Stimulated activated CD4-positive, alpha-beta T cell treated with anti-CD3 and anti-CD28 coated beads, Interleukin-1b, Interleukin-23, amount 100 ng/mL, for 1 hour (primary cell): ENCODE data around the gene EIF5B.
"Not testable (repeated sequence)": the region's sequence is repeated elsewhere in the genome, so short reads cannot be mapped to it uniquely, and the experiment has no call there.

Source experiments
- DNase-seq, 2 donors: peaks; one replicate each; pipeline ENCODE4 v3.0.0-alpha.2; 2020; ENCODE audit warnings: low read depth in 2 of 2

Gene EIF5B, protein sequence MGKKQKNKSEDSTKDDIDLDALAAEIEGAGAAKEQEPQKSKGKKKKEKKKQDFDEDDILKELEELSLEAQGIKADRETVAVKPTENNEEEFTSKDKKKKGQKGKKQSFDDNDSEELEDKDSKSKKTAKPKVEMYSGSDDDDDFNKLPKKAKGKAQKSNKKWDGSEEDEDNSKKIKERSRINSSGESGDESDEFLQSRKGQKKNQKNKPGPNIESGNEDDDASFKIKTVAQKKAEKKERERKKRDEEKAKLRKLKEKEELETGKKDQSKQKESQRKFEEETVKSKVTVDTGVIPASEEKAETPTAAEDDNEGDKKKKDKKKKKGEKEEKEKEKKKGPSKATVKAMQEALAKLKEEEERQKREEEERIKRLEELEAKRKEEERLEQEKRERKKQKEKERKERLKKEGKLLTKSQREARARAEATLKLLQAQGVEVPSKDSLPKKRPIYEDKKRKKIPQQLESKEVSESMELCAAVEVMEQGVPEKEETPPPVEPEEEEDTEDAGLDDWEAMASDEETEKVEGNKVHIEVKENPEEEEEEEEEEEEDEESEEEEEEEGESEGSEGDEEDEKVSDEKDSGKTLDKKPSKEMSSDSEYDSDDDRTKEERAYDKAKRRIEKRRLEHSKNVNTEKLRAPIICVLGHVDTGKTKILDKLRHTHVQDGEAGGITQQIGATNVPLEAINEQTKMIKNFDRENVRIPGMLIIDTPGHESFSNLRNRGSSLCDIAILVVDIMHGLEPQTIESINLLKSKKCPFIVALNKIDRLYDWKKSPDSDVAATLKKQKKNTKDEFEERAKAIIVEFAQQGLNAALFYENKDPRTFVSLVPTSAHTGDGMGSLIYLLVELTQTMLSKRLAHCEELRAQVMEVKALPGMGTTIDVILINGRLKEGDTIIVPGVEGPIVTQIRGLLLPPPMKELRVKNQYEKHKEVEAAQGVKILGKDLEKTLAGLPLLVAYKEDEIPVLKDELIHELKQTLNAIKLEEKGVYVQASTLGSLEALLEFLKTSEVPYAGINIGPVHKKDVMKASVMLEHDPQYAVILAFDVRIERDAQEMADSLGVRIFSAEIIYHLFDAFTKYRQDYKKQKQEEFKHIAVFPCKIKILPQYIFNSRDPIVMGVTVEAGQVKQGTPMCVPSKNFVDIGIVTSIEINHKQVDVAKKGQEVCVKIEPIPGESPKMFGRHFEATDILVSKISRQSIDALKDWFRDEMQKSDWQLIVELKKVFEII

DNA sequence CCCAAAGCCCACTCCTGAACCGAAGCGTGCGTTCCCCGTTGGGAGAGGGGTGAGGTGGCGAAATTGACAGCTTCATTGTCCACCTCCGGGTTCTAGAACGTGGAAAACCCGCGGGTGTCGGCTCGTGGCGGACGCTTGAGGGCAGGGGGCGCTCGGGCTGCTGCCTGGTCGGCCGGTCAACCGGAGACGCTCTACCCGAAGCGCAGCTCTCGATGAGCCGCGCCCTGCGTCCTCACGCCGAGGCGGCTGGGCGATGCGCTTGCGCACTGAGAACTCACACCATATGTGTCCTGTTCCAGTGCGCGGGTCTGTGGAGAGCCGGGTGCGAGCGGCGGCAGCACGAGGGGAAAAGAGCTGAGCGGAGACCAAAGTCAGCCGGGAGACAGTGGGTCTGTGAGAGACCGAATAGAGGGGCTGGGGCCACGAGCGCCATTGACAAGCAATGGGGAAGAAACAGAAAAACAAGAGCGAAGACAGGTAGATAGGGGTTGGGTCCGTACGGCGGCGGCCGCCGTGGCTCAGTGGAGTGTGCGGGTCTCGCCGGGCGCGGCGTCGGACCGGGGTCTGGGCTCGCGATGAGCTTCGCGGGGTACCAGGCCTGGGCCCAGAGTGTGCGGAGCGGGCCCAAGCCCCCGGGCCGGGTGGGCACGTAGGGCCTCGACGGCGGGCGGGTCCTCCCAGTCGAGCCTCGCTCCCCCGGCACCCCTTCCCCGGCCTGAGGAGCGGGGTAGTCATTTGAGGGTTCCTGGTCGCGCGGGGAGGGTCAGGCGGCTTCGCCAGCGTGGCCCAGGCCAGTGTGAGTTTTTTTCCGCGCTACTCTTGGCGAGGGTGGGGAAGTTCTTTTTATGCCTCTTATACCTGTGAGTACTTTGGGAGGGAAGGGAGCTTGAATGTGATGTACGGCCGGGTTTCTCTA lies at the start of gene EIF5B:
Gene EIF5B, plus strand, starts transcription at position 277 of the 916 bp plus-strand sequence. Its CDS starts 166 bp downstream, at position 443.
- DNase-seq = peak; percentile 81 to 84

DNA sequence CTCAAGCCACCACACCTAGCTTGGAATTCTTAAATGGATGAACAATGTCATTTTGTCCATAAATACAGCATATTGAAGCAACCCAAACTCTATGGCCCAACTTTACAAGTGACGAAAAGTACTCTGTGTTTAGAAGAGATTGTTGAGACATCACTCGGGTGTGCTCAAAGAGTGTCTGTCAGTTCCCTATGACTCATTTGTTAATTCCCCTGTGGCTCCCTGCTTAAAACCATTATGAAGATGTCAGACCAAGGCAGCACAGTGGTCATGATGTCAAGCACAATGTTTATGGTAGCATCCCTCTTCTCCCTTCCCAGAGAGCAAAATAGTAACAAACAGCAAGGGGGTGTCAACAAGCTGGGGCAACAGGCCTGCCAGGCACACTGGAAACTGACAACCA lies 39.2 kb upstream of the EIF5B start:
- no peak for DNase-seq

DNA sequence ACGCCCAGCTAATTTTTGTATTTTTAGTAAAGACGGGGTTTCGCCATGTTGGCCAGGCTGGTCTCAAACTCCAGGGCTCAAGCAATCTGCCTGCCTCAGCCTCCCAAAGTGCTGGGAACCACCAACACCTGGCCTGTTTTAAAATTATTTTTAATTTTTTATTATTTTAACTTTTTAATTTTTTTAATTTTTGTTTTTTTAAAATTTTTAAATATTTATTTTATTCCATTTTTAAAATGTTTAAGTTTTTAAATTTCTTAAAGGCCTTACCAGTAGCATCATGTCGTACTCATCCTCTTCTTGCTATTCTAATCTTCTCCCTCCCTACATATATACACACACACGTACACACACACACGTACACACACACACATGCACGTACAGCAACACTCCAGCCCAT lies 37.6 kb upstream of the EIF5B start:
- DNase-seq = no peak

DNA sequence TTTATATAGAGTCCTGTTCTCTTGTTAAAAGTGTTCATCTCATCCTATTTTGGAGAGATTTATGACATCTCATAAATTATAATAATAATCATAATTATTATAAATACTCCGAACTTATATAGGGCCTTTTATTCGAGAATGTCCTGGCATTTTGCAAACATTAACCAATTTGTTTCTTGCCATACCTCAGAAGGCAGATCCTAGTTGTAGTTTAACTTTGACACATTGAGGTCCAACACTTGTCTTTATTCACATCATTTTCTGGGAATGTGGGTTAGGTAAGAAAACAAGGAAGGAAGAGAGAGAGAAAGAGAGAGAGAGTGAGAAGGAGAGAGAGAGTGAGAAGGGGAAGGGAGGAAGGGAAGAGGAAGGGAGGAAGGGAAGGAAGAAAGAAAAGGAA lies 36.1 kb upstream of the EIF5B start, which contains the start of gene LYG1:
Gene LYG1, minus strand, starts transcription at position 101 of the 400 bp plus-strand sequence. CDS start 5,527 bp downstream, outside the sequence.
- not testable (repeated sequence) for DNase-seq

DNA sequence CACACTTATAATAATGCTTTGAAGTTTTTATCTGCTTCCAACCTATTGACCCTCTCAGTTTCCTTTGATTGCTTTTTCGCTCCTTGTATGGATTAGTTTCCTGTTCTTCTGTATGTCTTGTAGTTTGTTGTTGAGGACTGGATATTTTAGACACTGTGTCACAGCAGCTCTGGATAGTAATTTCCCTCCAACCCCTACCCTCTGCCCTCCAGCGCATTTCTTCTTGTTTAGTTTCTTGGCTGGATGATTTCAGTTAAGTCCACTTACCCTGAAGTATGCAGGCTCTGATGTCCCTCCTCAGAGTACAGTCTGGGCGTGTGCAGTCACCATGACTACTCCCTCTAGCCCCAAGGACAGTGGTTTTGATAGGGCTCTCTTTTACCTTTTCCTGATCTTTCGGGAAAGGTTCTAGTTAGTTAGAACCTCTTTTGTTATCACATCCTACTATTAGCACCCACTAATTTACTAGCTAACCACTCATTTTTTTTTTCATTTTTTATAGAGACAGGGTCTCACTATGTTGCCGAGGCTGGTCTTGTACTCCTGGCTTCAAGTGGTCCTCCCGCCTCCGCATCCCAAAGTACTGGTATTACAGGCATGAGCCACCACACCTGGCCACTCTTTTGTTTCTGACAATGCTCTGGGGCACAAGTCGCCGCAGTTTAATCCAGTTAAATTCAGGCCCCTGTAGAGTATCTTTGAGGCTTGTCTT lies 19.9 kb upstream of the EIF5B start:
- no peak for DNase-seq

DNA sequence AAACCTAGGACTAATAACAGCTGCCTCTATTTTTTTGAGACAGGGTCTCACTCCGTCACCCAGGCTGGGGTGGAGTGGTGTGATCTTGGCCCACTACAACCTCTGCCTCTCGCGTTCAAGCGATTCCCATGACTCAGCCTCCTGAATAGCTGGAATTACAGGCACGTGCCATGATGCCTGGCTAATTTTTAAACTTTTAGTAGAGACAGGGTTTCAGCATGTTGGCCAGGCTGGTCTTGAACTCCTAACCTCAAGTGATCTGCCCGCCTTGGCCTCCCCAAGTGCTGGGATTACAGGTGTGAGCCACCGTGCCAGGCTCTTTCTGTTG lies 19.4 kb upstream of the EIF5B start:
- not testable (repeated sequence) for DNase-seq

DNA sequence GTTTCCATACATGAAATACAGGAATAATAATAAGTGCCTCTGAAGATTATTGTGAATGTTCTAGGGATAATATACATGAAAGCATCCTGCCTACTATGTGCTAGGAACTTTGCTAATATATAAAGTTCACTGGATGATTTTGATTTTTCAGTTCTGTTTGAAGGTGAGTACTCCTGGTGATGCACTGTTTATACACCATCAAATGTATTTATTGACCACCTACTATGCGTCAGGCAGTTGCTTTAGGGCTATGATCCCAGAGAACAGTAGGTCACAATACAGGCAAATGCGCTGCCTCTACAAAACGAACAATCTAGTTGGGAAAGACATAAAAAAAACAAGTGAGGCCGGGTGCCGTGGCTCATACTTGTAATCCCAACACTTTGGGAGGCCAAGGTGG lies 11.8 kb upstream of the EIF5B start:
- DNase-seq = no peak

DNA sequence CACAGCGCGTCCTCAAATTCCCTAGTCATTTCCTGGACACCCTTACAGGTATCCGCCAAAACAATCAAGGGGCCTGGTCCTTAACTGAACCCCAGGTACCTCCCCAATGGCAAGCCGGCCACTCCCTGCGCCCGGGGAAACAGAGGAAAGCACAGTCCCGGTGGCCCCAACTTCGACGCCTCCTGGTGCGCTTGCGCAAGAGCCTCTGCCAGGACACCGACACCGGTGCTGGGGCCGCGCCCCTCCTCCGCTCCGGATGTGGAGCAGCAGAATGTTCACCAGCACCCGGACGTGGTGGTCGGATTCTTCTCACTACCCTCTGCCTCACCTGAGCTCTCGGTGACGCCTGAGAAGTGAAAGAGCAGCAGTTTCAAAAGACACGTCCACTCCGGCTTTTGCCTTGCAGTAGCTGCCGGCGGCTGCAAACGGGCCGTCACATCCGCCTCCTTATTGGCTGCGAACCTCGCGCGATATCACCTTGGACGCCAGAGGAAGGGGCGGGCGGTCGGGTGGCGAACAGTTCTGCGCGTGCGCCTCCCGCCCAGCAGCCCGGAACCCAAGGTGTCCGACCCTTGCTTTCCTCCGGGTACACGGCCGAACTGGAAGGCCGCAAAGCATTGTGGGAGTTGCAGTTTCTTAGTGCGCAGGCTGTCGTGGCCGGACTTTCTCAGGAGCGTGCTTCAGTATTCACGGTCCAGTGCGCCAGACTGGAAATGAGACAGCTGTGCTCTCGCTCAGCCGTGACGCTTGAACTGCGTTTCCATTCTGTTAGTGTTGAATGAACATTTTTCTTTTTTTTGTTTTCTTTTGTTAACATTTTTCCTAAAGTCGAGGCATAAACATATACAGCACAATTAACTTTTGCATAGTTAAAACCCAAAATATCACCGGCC lies 1.0 kb upstream of the EIF5B start, which contains the start of gene TXNDC9:
Gene TXNDC9, minus strand, starts transcription at position 423 of the 893 bp plus-strand sequence. CDS start 3,123 bp downstream, outside the sequence.
- DNase-seq = peak; percentile 92 to 95

DNA sequence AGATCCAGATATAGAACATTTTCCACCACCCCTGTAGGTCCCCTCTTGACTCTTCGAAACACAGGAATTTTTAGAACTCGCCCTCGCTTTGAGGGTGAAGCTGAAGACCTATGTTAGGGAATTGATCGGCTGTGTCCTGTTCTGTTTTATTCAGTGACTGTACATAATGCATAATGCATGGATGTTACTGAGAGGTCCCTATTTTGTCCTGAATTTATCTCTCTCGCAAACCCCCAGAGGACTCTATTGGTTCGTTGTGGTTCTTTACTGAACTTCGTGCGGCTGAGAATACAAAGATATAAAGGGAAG lies 431 bp upstream of the EIF5B start:
- DNase-seq = no peak

DNA sequence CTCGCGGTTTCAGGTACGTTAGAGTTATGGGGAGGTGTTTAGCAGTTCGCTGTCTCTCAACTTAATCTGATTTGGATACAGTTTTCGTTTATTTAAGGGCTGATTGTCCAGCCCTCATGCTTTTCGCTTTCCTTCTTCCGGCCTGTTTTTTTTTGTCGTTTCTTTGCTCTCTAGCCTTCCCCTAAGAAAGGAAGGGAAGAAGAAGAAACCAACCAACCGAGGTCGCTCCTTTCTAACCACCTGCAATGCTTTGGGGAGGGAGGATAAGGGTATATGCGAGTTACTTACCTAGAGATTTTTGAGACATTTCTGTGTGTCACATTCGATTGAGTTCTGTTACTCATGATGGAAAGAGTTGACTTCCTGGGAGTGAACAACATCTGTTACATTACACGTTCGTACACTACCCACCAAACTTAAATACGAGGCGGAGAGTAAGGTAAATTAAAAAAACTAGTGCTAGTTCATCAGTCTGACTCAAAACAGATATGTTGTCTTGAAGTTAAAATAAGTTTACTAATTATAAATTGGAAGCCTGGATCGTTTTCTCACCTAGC lies 918 bp downstream of the EIF5B start:
- DNase-seq = no peak

DNA sequence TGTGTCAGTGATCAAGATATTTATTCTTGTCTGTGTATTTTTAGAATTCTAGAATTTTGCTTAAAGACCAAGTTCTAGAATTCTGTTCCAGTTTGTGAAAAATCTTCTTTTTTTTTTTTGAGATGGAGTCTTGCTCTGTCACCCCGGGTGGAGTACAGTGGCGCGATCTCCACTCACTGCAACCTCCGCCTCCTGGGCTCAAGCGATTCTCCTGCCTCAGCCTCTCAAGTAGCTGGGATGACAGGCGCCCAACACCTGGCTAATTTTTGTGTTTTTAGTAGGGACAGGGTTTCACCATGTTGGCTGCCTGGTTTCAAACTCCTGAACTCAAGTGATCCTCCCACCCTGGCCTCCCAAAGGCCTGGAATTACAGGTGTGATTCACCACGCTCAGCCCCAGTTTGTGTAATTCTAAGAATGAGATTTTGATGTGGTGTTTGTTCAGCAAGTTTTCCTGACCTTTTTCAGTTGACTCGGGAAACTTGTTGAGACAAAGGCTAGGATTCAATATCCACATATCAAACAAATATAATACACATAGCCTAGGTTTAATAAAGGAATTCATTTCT lies 3.6 kb downstream of the EIF5B start:
- DNase-seq = no peak

DNA sequence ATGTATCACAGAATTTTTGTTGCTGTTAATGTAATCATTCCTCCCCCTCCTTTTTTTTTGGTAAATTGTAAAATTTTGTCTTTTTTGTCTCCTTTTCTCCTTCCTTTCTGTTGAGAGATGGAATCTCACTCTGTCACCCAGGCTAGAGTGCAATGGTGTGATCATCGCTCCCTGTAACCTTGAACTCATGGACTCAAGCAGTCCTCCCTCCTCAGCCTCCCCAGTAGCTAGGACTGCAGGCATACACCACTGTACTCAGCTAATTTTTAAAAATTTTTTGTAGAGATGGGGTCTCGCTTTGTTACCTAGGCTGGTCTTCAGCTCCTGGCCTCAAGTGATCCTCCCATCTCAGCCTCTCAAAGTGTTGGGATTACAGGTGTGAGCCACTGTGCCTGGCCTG lies 5.3 kb downstream of the EIF5B start:
- DNase-seq = no peak

DNA sequence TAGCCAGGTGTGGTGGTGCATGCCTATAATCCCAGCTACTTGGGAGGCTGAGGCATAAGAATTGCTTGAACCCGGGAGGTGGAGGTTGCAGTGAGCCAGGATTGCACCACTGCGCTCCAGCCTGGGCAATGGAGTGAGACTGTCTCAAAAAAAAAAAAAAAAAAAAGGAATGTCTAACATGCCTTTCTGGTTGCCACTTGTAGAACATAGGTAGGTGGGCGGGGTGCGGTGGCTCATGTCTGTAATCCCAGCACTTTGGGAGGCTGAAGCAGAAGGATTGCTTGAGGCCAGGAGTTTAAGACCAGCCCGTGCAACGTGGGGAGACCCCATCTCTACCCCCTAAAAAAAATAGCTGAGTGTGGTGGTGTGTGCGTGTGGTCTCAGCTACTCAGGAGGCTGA lies 8.3 kb downstream of the EIF5B start:
- not testable (repeated sequence) for DNase-seq

DNA sequence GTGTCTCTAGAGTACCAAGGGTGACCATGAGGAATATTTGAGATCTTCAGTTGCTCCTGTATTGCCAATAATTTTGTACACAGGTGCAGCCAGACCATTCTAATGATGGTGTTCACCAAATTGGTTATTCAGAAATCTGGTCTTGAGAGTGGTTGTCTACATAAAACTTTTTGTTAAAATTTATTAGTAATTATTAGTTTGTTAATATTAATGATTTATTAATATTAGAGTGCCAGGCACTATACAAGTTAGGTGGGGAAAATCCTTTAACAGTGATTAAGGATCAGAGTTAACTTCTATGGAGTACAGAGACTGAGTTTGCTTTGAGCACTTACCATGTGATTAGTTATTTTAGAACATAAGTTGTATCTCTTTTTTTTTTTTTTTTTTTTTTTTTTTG lies 9.0 kb downstream of the EIF5B start:
- no peak for DNase-seq

DNA sequence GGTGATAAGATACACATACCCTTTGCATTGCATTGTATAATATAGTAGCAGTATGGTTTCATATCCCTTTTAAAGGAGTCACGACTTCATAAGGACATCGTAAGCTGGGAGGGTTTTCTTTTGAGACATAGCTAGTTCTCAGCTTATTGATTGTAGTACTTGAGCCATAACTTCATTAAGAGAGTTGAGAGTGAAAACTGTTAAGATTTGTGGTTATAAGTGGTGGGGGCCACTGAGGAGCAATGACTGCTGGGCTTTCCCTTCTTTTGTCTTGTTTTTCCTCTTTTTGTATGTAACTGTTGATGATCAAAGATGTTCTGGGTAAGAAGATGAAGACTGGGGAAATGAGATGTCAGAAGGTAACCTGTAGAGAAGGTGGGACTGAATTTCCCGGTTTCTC lies 11.0 kb downstream of the EIF5B start:
- DNase-seq = no peak

DNA sequence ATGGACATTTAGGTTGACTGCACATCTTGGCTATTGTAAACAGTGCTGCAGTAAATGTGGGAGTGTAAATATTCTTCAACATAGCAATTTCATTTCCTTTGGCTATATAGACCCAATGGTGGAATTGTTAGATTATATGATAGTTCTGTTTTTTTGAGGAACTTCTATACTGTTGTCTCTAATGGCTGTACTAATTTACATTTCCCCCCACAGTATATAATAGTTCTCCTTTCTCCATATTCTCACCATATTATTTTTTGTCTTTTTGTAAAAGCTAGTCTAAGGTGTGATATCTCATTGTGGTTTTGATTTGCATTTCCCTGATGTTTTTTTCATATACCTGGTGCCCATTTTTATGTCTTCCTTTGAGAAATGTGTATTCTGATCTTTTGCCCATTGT lies 13.0 kb downstream of the EIF5B start:
- DNase-seq = no peak

DNA sequence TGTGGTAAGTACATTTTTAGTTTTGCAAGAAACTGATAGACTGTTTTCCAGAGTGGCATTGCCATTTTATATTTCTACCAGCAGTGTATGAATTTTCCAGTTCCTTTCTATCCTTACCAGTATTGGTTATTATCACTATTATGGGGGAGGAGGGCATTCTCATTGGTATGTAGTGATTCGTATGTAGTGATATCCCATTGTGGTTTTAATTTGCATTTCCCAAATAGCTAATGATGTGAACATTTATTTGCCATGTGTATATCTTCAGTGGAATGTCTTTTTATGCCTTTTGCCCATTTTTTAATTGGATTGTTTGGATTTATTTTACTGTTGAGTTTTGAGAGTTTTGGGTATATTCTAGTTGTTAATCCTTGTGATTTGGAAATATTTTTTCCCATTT lies 16.9 kb downstream of the EIF5B start:
- no peak for DNase-seq

DNA sequence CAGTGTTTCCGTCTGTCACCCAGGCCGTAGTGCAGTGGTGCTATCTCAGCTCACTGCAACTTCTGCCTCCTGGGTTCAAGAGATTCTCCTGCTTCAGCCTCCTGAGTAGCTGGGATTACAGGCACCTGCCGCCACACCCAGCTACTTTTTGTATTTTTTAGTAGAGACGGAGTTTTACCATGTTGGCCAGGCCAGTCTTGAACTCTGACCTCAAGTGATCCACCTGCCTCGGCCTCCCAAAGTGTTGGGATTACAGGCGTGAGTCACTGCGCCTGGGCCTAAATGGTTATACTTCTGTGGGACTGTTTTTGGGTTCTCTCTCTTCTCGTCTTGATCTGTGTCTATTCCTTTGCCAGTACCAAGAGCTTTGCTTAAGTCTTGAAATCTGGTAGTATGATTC lies 17.6 kb downstream of the EIF5B start:
- DNase-seq = not testable (repeated sequence)

DNA sequence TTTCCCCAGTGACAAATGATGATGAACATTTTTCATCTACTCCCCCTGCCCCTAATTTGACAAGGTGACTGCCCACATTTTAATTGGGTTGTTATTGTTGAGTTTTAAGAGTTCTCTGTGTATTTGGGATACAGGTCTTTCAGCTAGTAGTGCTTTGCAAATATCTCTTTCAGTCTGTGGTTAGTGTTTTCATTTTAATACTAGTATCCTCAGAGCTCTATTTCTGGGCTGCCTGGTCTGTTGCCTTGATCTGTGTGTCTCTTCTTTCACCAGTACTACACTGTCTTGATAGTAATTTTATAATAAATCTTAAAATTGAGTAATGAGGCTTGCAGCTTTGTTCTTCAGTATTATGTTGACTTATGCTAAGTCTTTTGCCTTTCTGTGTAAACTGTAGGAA lies 19.7 kb downstream of the EIF5B start:
- DNase-seq = no peak
